HG03520 (cell line): Measurements from ENCODE around the gene FCGBP.
"Not testable (repeated sequence)": the region's sequence is repeated elsewhere in the genome, so short reads cannot be mapped to it uniquely, and the experiment has no call there.

ENCODE experiments used
- ATAC-seq: cut with Tn5 transposase; IDR thresholded peaks from one replicate; pipeline ENCODE4 v1.9.1; 2021; ENCODE audit warnings: mild to moderate bottlenecking, moderate library complexity; ENCODE audit not compliant: unreplicated experiment

The FCGBP gene

DNA sequence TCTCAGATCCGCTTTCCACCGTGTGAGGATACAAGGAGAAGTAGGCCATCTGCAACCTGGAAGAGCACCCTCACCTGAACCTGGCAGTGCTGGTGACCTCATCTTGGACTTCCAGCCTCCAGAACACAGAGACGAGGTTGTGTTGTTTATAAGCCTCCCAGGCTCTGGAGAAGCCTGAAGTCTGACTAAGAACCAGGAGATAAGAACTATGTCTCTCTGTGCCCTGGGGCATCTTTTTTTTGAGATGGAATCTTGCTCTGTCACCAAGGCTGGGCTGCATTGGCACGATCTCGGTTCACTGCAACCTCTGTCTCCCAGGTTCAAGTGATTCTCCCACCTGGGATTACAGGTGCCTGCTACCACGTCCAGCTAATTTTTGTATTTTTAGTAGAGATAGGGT lies 14.5 kb downstream of the FCGBP start:
- no peak for ATAC-seq

DNA sequence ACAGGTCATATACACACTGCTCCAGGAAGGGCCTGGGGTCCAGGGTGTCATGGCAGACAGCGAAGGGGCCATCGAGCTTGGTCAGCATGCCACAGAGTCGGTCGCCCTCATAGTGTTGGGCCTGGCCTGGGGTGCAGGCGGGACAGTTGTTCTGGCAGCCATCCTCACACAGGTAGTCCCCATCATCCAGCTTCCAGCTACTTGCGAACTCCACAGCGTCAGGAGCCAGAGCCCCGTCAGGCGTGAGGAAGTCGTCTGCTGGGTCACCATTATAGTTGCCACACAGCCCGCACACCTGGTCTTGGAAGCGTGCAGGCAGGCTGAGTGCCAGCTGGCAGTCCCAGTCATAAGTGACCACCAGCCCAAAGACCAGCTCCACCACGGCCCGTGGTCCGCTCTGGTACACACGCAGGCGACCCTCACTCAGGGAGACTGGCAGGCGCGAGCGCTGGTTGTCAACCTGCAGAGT lies 16.2 kb downstream of the FCGBP start:
- ATAC-seq, result no peak

DNA sequence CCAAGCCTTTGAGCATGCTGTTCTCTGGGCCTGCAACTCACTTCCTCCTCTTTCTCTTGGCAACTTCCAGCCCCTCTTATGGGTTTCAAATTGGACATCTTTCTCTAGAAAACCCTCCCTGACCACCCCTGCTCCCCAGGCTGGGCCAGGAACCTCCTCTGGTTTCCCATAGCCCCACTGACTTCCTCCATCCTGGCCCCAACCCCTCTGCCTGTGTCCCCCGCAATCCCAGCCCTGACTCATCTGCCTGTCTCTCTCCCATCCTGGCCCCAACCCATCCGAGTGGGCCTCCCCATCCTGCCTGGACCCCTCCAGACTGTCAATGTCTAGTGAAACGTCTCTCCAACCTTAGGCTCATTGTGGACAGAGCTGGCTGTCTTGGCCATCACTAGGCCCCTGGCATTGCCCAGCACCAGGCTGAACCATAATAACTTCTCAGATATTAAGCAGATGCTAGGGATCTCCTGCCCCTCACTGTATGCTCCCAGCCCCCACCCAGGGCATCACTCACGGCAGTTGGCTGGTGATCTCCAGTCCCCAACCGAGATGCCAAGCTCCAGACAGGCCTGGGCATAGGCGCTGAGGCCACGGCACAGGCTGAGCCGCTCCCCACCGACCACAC lies 16.8 kb downstream of the FCGBP start:
- no peak for ATAC-seq

DNA sequence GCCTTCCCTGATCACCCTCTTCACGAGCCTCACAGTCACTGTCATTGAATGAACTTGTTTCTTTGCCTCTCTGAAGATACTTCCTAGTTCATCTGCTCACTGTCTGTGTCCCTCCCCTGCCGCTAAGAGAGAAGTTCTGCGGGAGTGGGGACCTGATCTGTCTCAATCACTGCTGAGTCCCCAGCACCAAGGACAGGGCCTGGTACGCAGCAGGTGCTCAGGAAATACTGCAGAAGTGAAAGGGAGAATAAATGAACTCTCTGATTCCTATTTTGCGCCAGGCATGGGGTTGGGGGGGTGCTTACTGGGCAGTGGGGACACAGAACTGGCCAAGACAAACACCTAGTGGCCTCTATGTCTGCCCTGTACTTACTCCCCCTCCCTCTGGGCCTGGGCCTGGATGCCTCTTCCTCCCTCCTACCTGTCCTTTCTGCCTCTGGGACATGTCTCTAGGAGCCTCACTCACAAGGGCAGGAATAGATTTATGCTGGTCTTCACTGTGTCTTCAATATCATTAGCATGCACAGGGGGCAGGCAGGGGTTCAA lies 17.5 kb downstream of the FCGBP start:
- ATAC-seq, result no peak

DNA sequence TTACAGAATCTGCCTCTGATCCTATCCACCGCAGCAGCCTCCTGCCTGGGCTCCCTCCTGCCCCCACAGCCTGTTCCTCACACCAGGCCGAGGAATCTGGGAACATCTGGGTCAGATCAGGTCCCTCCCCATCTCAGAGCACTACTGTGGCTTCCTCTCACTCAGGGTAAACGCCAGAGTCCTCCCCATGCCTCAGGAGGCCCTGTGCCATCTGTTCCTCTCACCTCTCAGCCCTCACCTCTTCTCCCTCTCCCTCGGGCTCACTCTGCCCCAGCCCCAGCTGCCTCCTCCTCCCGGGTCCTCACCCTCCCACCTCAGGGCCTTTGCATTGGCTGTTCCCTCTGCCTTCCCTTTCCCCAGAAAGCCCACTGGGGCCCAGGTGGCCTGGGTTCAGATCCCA lies 18.2 kb downstream of the FCGBP start:
- no peak for ATAC-seq

DNA sequence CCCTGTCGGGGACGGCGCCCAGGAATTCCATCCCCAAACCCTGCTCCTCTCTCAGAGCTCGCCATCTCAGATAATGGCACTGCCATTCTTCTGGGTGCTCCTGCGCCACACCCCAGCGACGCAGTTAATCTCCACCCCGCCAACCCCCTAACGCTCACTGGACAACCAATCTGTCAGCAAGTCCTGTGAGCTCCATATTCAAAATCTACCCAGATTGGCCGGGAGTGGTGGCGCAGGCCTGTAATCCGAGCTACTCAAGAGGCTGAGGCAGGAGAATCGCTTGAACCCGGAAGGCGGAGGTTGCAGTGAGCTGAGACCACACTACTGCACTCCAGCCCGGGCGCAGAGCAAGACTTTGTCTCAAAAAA lies 18.6 kb downstream of the FCGBP start:
- no peak for ATAC-seq

DNA sequence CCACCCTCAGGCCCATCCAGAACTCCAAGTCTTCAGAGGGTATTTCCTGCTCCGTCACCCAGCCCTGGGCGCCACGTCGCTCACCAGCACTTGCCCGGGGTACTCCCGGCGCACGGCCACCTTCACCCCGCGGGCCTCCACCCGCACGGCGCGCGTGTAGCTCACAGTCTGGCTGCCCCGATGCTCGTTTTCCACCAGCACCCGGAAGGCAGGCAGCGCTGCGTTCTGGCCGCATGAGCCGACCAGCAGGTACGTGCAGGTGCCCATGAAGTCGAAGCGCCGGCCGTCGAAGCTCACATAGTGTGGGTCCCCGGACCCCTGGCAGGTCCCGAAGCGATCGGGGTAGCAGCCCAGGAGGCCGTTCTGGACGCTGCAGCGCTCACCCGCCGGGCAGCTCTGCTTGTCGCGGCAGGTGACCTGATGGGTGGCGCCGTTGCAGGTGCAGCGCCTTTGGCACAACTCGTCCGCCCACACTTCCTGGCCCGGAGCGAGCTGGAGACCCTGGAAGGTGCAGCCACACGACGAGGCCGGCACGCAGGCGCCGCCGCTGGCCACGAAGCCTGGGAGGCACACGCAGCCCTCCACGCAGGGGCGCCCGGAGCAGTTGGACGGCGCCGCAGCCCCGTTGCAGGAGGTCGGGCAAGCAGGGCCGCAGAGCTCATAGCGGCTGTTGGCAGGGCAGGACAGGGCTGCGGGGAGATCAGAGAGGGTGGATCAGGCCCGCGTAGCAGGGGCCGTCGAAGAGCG lies 19.2 kb downstream of the FCGBP start:
- no peak for ATAC-seq

DNA sequence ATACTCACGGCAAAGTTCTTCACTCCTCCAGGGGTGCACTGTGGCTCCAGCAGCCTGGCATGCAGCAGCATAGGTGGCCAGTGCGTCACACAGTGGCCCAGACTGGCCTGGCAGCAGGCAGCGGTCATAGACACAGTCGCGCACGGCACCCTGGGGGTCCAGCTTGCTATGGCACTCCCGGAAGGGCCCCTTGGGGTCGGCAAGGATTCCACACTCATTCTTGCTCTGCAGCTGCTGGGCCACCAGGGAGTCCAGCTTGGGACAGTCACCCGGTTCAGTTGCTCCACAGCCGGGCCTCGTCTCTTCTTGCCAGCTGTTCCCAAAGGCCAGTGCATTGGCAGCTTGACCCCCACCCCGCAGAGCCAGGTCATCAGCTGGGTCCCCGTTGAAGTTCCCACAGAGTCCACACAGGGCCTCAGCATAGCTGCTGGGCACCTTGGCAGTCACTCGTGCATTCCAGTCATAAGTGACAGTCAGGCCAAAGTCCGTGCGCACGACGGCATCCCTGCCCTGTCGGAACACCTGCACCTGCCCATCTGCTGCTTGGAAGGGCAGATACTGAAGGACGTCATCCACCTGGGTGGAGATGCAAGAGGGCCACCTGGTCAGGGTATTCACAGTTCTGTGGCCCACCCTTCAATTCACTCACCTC lies 20.6 kb downstream of the FCGBP start:
- ATAC-seq, result no peak

DNA sequence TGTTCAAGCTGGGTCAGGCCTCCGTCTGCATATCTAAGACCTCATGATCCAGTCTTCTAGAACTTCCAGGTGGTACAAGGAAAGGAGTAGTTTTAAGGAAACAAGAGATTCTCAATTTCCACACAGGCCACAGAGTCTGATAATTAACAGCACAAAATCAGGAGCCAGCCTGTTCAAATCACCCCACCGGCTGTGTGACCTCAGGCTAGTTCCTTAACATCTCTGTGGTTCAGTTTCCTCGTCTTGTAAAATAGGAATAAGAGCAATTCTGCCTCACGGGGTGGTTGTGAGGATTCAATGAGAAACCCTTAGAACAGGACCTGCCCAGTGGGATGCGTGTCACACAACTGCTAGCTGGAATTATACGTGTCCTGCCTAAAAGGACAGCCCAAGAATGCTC lies 25.6 kb downstream of the FCGBP start:
- ATAC-seq, result no peak

DNA sequence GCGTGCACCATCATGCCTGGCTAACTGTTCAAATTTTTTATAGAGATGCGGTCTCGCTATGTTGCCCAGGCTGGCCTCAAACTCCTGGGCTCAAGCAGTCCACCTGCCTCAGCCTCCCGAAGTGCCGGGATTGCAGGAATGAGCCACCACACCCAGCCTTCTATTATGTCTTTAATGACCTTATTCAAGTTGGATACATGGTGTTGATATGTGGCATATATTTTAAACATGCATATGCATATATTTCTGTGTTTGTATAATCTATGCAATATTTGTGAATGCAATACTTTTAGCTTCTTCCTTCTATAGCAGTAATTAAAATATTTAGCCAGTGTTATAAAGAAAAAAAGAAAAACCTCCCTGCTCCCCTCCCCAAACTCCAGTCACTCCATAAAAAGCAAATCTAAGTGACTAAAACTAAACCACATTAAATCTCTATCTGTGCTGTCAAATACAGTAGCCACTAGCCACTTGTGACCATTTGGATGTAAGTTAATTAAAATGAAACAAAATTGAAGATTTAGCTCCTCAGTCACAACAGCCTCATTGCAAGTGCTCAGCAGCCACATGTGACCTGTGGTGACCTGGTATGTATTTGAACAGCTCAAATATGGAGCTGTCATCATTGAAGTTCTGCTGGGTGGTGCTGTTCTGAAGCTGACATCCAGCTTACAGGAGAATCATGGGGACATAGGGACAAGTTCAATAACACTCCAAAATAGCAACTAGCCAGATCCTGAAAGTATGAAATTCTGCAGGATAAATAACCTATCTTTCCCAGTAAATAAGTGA lies 27.4 kb downstream of the FCGBP start:
- no peak for ATAC-seq

DNA sequence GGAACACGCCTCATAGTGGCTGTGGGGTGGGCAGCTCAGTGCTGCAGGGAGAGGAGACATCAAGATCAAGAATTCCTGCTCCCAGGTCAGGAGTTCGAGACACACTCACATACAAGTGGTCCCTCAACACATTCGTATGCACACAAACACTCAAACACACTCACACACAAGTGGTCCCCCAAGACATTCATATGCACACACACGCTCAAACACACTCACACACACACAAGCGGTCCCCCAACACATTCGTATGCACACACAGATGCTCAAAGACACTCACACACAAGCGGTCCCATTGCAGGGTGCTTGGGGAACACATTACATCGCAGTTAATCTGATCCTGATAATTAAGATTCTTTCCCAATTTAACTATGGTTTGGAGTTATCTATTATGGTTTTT lies 28.2 kb downstream of the FCGBP start:
- ATAC-seq, result no peak

DNA sequence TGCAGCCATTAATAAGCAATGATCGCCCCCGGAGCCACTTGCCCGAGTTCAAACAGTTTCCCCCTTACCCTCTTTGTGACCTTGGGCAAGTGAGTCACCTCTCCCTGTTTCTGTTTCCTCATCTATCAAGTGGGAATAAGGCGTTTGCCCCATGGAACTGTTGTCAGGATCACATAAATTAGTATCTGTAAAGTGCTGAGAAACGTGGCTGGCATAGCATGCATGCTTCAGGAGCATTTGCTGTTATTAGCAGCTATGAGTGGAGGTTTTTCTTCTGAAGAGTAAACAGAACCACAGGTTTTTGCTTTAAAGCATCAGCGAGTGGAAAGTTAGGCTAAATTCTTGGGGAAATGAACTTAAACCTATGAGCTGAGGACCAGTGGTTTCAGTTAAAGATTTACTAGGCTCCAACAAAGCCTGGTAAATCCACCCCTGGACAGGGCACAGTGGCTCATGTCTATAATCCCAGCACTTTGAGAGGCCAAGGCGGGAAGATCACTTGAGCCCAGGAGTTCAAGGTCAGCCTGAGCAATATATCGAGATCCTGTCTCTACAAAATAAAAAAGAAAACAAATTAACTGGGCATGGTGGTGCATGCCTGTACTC lies 30.8 kb downstream of the FCGBP start:
- ATAC-seq, result not testable (repeated sequence)

DNA sequence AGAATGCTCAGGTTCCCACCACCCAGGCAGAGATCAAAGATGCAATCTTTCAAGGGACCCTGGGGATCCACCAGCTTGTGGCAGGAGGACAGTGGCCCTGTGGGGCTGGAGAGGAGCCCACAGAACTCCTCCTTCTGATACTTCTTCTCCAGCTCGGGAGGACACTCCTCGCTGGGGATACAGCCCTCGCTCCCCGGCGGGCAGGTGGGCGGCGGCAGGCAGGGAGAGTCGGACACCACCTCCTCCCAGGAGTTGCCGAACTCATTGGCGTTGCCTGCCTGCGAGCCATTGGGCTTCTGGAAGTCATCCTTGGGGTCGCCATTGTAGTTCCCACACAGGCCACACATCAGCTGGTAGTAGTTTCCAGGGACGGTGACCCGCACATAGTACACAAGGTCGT lies 32.1 kb downstream of the FCGBP start:
- ATAC-seq, result not testable (repeated sequence)

DNA sequence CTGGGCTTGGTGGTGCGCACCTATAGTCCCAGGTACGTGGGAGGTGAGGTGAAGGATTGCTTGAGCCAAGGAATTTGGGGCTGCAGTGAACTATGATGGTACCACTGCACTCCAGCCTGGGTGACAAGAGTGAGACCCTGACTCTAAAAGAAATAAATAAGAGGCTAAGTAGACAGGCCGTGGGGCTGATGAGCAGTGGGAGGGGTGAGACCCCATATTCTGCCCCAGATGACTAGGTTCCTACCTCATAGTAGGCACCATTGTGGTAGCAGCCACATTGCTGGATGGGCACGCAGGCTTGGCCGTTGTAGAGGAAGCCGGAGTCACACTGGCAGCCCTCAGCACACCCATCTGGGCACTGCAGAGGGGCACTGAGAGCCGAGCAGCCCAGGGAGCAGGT lies 32.8 kb downstream of the FCGBP start:
- ATAC-seq, result not testable (repeated sequence)

DNA sequence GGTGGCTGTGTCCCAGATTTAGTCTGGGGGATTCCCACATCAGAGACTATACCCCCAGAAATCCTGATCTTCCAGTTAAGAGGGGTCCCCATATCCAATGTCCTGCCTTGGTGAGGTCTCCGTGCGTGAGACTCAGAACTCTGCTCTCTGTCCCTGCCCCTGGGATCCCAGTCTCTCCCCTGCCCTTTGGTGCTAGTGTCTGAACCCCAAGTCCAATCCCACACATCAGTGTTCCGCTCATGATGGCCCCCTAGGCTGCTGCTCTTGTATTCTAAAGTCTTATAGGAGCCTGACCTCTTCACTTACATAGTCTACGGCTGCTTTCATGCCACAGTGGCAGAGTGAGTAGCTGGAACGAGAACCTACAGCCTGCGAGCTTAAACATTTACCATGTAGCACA lies 35.6 kb downstream of the FCGBP start:
- not testable (repeated sequence) for ATAC-seq

DNA sequence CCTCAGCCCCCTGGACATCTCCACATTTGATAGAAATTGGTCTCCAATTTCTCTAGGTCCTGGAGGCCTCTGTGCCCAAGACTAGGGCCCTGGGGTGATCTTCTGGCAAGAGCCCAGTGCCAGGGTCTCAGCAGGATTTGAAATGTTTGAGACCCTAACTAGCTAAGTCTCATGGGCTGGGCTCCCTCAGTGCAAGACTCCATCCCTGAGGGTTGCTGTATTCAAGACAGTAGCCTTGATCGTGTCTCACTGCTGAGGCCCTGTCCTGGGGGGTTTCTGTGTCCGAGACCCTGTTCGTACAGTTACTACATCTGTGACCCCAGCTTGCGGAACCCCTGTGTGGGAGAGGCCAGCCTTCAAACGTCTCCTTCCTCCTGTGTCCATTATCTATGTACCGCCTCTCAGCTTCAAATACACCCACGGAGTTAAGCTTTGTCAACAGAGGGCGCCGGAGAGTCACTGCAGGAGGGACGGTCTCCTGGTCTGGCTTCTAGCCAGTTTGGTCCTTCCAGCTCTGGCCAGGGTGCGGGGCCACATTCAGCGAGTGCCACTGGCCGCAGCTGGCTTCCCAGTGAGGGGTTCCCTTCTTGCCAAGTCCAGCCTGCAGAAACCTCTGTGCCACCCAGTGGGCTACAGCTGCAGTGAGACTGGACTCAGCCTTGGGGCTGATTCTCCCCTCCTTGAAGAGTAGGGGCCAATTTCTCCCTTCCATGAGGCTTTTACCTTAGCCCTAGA lies 36.8 kb downstream of the FCGBP start:
- ATAC-seq, result not testable (repeated sequence)

DNA sequence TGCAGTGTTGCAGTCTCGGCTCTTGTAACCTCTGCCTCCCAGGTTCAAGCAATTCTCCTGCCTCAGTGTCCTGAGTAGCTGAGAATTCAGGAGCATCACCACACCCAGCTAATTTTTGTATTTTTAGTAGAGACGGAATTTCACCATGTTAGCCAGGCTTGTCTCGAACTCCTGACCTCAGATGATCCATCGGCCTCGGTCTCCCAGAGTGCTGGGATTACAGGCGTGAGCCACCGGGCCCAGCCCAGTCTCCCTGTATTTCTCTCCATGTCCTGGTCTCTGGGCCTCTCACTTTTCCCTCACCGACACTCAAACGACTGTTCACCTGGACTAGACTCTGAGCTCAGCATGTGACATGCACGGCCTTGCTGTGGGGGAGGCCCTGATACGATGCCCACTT lies 39.3 kb downstream of the FCGBP start:
- not testable (repeated sequence) for ATAC-seq

DNA sequence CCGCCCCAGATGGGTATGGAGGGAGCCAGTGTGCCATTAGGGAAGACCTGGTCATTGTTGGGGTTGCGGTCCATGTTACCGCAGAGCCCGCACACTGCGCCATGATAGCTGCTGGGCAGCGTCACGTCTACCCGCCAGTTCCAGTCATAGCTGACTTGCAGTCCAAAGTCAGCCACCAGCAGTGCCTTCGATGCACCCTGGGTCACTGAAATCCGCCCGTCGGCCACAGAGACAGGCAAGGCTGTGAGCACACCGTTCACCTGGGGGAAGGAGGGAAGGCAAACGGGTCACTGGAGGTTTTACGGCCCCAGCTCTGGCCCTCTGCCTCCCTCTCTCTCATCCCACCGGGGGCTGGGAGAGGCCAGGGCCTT lies 40.2 kb downstream of the FCGBP start:
- not testable (repeated sequence) for ATAC-seq

DNA sequence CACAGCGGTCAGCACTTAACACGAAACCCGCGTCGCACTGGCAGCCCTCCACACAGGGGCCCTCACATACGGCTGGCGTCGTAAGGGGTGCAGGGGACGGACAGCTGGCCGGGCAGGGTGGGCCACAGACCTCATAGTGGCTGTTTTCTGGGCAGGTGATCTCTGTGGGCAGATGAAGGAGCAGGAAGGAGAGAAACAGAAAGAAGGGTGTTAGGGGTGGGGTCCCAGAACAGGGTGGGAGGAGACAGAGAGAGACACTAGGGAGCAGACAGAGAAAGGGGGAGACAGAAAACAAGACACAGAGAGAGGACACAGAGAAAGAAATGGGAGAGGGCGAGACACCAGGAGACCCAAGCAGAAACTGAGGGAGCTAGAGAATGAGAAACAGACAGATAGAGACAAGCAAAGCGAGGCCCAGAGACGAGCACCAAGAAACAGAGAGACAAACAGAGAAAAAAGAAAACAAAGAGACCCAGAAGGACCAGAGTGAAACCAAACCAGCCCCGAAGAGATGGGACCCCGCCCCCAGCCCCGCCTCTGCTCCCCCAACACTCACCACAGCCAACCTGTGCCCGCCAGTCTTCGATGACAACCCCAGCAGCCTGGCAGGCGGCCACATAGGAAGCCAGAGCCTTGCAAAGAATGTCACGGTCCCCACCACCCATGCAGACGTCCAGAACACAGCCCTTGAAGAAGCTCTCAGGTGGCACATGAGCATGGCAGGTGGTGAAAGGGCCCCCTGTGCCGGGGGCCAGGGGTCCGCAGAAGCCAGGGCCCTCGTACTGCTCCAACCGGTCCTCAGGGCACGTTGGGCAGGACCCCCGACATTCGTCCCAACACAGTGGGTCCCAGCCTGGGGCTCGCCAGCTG lies 40.8 kb downstream of the FCGBP start:
- not testable (repeated sequence) for ATAC-seq
